ENCODE measurements around the gene CD300LD.
"Not testable (repeated sequence)": the region's sequence is repeated elsewhere in the genome, so short reads cannot be mapped to it uniquely, and the experiment has no call there.

Gene CD300LD

DNA sequence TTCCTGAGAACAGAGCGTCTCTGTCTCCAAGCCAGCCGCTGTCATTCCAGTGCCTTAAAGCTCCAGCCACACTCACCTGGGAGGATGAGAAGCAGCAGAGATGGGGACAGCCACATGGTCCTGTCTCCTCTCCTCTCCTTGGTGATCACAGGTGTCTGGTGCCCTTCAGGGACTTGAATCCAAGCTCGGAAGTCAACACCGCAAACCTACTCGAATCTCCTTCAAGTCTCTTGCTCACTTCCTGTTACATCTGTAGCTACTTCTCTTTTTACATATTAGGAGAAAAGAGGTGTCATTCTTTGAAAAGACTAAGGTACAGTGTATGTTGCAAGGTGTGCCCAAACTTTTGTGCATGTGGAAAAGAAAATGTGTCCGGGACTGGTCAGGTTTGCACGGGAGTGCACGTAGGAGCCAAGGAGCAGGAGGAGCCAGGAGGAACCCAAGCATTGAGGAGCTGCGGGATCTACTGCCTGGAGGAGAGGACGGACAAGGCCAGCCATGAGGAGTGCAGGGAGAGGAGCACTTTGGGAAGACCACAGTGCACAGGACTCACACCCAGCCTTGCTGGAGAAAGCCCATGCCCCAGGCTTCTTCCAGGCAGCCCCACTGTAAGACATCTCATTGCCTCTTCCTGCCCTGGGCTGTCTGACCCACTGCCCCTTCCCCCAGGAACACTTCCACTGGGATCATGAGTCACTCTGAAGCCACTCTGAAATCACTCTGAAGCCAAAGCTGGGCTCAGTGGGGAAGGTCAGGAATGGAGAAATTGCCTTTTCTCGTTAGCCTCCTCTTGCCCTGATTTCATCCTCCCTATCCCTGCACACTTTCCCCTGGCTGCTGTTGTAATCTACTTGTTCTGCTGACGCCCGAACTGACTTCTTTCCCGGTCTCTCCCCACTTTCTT lies at the start of gene CD300LD:
Gene CD300LD (minus strand): TSS at position 197 of the 904 bp plus-strand sequence. CDS start 81 bp downstream, at position 116.
- Histone ChIP-seq H3K27me3 (ENCODE audit: control insufficient read depth in 1 of 2, insufficient read depth in 2 of 2, low read length in 2 of 2) (peaks cover 0 to 5% of the 10 kb centered on the region in 2 donors), H3K27ac (ENCODE audit: low read length) (no peak within 1 kb of the TSS), H3K4me1 (ENCODE audit: control insufficient read depth, insufficient read depth, low read length) (peaks cover 2% of the 10 kb centered on the region), H3K9me3 (ENCODE audit: control insufficient read depth in 2 of 2, low read length in 2 of 2) (no peaks in the 10 kb centered on the region), H3K36me3 (ENCODE audit: control insufficient read depth in 2 of 2, insufficient read depth in 2 of 2, low read length in 2 of 2) (no peaks in the 10 kb centered on the region), H3K9ac (ENCODE audit: low read length in 2 of 2) (no peak within 1 kb of the TSS), H3K4me3 (ENCODE audit: low read length in 2 of 2) (no peak within 1 kb of the TSS)

DNA sequence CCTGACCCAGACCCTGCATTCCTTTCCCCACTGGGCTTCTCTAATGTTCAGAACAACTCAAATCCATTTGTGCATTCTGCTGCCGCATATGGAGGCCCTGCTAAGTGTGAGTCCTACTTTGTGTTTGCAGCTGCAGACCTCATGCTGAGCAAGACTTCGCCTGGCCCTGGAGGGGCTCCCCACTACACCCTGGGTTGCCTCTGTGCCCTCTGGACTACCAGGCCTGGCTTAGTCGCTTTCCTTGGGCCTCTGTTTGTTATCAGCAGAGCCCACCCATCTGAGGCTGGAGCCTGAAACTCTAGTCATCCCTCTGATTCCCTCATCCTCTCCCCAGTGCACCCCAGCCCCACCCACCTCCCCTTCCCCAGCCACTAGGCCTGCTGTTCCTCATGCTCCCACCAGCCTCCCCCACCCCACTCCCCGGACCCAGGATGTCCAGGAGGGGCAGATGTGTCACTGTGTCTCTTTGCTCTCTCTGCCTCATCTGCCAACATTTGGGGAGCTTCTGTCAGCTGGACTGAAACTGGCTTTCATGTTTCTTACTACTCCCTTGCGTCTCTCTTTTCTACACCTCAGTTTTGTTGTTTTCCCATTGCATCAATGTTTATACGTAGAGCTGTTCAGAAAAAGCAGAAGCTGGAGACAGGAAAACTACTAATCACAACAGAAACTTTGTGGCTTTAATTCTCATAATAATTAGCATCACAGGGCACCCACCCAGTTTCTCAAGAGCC lies 49.3 kb upstream of the CD300LD start:
- no peaks in the 10 kb centered on the region for H3K4me1 ChIP-seq (ENCODE audit: control insufficient read depth, insufficient read depth, low read length)
- H3K27ac ChIP-seq (ENCODE audit: low read length), result no peak overlapping the region
- no peak overlapping the region for H3K9ac ChIP-seq (ENCODE audit: low read length in 2 of 2)
- H3K27me3 ChIP-seq (ENCODE audit: control insufficient read depth in 1 of 2, insufficient read depth in 2 of 2, low read length in 2 of 2), result peaks cover 3 to 11% of the 10 kb centered on the region in 2 donors
- H3K4me3 ChIP-seq (ENCODE audit: low read length in 2 of 2), result no peak overlapping the region
- no peaks in the 10 kb centered on the region for H3K36me3 ChIP-seq (ENCODE audit: control insufficient read depth in 2 of 2, insufficient read depth in 2 of 2, low read length in 2 of 2)
- no peaks in the 10 kb centered on the region for H3K9me3 ChIP-seq (ENCODE audit: control insufficient read depth in 2 of 2, low read length in 2 of 2)

DNA sequence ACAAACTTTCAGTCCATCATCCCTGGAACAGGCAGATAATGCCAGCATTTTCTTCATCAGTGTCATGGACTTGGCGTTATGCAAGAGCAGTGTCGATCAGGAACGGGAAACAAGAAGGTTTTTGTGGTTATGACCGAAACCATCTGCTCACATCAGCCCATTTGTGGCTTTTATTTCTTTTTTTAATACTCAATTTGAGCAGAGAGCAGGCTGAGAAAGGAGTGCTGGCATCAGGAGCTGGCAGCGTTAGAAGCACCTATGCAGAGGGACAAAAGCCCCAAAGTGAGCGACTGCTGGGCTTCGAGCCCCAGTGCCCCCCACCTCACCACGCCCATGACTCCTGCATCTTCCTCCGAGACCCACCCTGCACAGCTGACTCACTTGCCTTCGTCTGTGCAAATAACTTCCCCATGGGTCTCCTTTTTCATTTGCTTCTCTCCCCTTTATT lies 47.6 kb upstream of the CD300LD start:
- peaks cover 3 to 14% of the 10 kb centered on the region in 2 donors for H3K27me3 ChIP-seq (ENCODE audit: control insufficient read depth in 1 of 2, insufficient read depth in 2 of 2, low read length in 2 of 2)
- no peaks in the 10 kb centered on the region for H3K9me3 ChIP-seq (ENCODE audit: control insufficient read depth in 2 of 2, low read length in 2 of 2)
- H3K4me1 ChIP-seq (ENCODE audit: control insufficient read depth, insufficient read depth, low read length), result no peaks in the 10 kb centered on the region
- H3K36me3 ChIP-seq (ENCODE audit: control insufficient read depth in 2 of 2, insufficient read depth in 2 of 2, low read length in 2 of 2), result no peaks in the 10 kb centered on the region
- H3K27ac ChIP-seq (ENCODE audit: low read length), result no peak overlapping the region
- H3K9ac ChIP-seq (ENCODE audit: low read length in 2 of 2), result no peak overlapping the region
- no peak overlapping the region for H3K4me3 ChIP-seq (ENCODE audit: low read length in 2 of 2)

DNA sequence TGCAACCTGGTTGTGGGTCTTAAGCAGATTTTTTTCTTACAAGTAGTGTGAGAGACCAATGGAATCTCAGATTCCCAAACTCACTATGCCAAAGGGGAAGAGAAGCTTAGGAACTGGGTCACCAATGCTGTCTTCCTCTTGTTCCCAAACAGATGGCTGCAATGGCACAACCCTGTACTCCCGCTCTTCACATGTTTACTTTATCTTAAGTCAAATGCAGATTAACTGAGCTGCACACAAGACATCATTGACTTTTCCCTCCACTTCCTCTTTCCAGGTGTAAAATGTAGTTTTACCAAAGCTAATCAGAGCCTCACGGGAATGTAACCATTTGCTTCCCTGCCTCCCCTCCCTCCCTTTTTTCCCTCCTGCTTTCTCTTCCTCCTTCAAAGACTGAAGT lies 45.8 kb upstream of the CD300LD start:
- Histone ChIP-seq H3K27me3 (ENCODE audit: control insufficient read depth in 1 of 2, insufficient read depth in 2 of 2, low read length in 2 of 2) (peaks cover 3 to 18% of the 10 kb centered on the region in 2 donors), H3K36me3 (ENCODE audit: control insufficient read depth in 2 of 2, insufficient read depth in 2 of 2, low read length in 2 of 2) (no peaks in the 10 kb centered on the region), H3K4me1 (ENCODE audit: control insufficient read depth, insufficient read depth, low read length) (no peaks in the 10 kb centered on the region), H3K4me3 (ENCODE audit: low read length in 2 of 2) (no peak overlapping the region), H3K9me3 (ENCODE audit: control insufficient read depth in 2 of 2, low read length in 2 of 2) (no peaks in the 10 kb centered on the region), H3K27ac (ENCODE audit: low read length) (no peak overlapping the region), H3K9ac (ENCODE audit: low read length in 2 of 2) (no peak overlapping the region)

DNA sequence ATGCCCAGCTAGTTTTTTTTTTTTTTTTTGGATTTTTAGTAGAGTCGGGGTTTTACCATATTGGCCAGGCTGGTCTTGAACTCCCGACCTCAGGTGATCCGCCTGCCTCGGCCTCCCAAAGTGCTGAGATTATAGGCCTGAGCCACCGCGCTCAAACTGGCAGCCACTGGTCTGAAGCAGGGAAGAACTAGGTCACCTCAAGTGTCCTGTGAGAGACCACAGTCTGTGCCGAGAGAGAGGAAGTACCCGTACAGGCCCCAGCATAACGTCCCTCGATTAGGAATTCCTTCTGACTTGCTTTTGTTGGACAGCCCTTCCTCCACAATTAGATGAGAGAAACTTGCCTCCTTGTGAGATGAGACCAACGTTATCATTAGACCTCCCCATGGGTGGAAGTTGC lies 45.2 kb upstream of the CD300LD start:
- Histone ChIP-seq H3K9ac (ENCODE audit: low read length in 2 of 2) (no peak overlapping the region), H3K36me3 (ENCODE audit: control insufficient read depth in 2 of 2, insufficient read depth in 2 of 2, low read length in 2 of 2) (no peaks in the 10 kb centered on the region), H3K4me3 (ENCODE audit: low read length in 2 of 2) (no peak overlapping the region), H3K4me1 (ENCODE audit: control insufficient read depth, insufficient read depth, low read length) (no peaks in the 10 kb centered on the region), H3K9me3 (ENCODE audit: control insufficient read depth in 2 of 2, low read length in 2 of 2) (no peaks in the 10 kb centered on the region), H3K27ac (ENCODE audit: low read length) (no peak overlapping the region), H3K27me3 (ENCODE audit: control insufficient read depth in 1 of 2, insufficient read depth in 2 of 2, low read length in 2 of 2) (peaks cover 3 to 18% of the 10 kb centered on the region in 2 donors)

DNA sequence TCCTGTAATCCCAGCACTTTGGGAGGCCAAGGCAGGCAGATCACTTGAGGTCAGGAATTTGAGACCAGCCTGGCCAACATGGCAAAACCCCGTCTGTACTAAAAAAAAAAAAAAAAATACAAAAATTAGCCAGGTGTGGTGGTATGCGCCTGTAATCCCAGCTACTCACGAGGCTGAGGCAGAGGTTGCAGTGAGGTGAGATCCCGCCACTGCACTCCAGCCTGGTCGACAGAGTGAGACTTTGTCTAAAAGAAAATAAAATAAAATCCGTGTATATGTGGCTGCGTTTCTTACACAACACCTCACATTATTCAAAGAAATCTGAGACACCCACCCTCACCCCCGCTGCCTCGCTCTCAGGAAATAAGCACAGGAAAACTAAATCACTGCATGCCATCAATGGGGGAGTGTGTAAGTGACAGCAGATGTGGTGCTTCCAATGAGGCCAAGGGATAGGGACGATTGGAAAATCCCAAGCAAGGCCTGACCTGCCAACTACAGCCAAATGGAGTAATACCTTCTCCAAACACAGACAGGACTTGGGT lies 44.5 kb upstream of the CD300LD start:
- H3K36me3 ChIP-seq (ENCODE audit: control insufficient read depth in 2 of 2, insufficient read depth in 2 of 2, low read length in 2 of 2); H3K4me3 ChIP-seq (ENCODE audit: low read length in 2 of 2); H3K9ac ChIP-seq (ENCODE audit: low read length in 2 of 2); H3K27ac ChIP-seq (ENCODE audit: low read length); H3K4me1 ChIP-seq (ENCODE audit: control insufficient read depth, insufficient read depth, low read length); H3K9me3 ChIP-seq (ENCODE audit: control insufficient read depth in 2 of 2, low read length in 2 of 2): not testable (repeated sequence)
- peaks cover 3 to 16% of the 10 kb centered on the region in 2 donors for H3K27me3 ChIP-seq (ENCODE audit: control insufficient read depth in 1 of 2, insufficient read depth in 2 of 2, low read length in 2 of 2)

DNA sequence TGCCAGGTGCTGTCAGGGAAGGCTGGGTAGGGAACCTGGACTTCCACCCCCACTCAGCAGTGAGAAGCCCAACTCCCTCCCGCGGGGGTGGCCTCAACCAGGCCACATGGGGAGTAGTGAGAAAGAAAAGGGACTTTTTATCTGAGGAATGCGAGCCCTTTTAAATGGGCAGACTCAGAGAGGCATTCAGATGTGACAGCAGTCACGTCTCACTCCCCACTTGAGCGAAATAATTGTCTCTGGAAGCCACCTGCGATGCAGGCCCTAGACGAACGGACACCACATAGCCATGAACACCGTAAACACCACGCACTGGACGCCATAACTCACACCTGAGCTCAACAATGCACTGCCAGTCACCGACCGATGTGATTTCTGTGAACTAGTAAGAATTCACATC lies 43.3 kb upstream of the CD300LD start:
- H3K4me1 ChIP-seq (ENCODE audit: control insufficient read depth, insufficient read depth, low read length), result peaks cover 3% of the 10 kb centered on the region
- H3K27me3 ChIP-seq (ENCODE audit: control insufficient read depth in 1 of 2, insufficient read depth in 2 of 2, low read length in 2 of 2), result peaks cover 3 to 14% of the 10 kb centered on the region in 2 donors
- no peaks in the 10 kb centered on the region for H3K9me3 ChIP-seq (ENCODE audit: control insufficient read depth in 2 of 2, low read length in 2 of 2)
- H3K9ac ChIP-seq (ENCODE audit: low read length in 2 of 2), result no peak overlapping the region
- H3K27ac ChIP-seq (ENCODE audit: low read length), result no peak overlapping the region
- H3K36me3 ChIP-seq (ENCODE audit: control insufficient read depth in 2 of 2, insufficient read depth in 2 of 2, low read length in 2 of 2), result no peaks in the 10 kb centered on the region
- no peak overlapping the region for H3K4me3 ChIP-seq (ENCODE audit: low read length in 2 of 2)

DNA sequence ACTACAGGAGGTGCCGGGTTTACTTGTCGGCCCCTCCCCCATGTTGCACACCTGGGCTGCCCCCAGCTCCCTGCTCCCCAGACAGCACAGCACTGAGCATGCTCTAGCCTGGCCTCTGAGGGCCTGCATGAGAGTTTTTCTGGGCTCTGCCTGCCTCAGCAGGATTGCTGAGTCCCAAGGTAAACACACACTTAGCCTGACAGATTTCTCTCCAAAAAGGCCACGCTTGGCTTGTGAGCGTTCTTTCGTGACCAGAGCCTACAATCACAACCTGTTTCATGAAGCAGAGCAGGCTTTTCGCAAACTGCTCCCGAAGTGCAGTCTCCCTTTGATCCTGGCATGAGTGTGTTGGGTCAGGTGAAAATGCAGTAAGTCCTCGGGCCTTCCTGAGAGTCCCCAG lies 41.2 kb upstream of the CD300LD start:
- Histone ChIP-seq H3K4me1 (ENCODE audit: control insufficient read depth, insufficient read depth, low read length) (peaks cover 3% of the 10 kb centered on the region), H3K9me3 (ENCODE audit: control insufficient read depth in 2 of 2, low read length in 2 of 2) (peaks cover 0 to 3% of the 10 kb centered on the region in 2 donors), H3K27me3 (ENCODE audit: control insufficient read depth in 1 of 2, insufficient read depth in 2 of 2, low read length in 2 of 2) (peaks cover 0 to 12% of the 10 kb centered on the region in 2 donors), H3K36me3 (ENCODE audit: control insufficient read depth in 2 of 2, insufficient read depth in 2 of 2, low read length in 2 of 2) (no peaks in the 10 kb centered on the region), H3K9ac (ENCODE audit: low read length in 2 of 2) (no peak overlapping the region), H3K4me3 (ENCODE audit: low read length in 2 of 2) (no peak overlapping the region), H3K27ac (ENCODE audit: low read length) (no peak overlapping the region)

DNA sequence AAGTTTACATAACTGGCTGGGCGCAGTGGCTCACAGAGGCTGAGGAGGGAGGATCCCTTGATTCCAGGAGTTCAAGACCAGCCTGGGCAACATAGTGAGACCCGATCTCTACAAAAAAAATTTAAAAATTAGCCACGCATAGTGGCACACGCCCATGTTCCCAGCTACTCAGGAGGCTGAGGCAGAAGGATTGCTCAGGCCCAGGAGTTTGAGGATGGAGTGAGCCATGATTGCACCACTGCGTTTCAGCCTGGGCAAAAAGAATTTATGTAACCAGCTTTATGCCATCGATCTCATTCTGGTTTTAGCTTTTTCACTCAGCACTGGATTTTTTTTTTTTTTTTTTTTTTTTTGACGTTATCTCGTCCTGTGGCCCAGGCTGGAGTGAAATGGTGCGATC lies 40.5 kb upstream of the CD300LD start:
- Histone ChIP-seq H3K27me3 (ENCODE audit: control insufficient read depth in 1 of 2, insufficient read depth in 2 of 2, low read length in 2 of 2) (peaks cover 0 to 12% of the 10 kb centered on the region in 2 donors), H3K4me3 (ENCODE audit: low read length in 2 of 2) (no peak overlapping the region), H3K27ac (ENCODE audit: low read length) (no peak overlapping the region), H3K9me3 (ENCODE audit: control insufficient read depth in 2 of 2, low read length in 2 of 2) (peaks cover 0 to 3% of the 10 kb centered on the region in 2 donors), H3K36me3 (ENCODE audit: control insufficient read depth in 2 of 2, insufficient read depth in 2 of 2, low read length in 2 of 2) (no peaks in the 10 kb centered on the region), H3K4me1 (ENCODE audit: control insufficient read depth, insufficient read depth, low read length) (peaks cover 3% of the 10 kb centered on the region), H3K9ac (ENCODE audit: low read length in 2 of 2) (no peak overlapping the region)

DNA sequence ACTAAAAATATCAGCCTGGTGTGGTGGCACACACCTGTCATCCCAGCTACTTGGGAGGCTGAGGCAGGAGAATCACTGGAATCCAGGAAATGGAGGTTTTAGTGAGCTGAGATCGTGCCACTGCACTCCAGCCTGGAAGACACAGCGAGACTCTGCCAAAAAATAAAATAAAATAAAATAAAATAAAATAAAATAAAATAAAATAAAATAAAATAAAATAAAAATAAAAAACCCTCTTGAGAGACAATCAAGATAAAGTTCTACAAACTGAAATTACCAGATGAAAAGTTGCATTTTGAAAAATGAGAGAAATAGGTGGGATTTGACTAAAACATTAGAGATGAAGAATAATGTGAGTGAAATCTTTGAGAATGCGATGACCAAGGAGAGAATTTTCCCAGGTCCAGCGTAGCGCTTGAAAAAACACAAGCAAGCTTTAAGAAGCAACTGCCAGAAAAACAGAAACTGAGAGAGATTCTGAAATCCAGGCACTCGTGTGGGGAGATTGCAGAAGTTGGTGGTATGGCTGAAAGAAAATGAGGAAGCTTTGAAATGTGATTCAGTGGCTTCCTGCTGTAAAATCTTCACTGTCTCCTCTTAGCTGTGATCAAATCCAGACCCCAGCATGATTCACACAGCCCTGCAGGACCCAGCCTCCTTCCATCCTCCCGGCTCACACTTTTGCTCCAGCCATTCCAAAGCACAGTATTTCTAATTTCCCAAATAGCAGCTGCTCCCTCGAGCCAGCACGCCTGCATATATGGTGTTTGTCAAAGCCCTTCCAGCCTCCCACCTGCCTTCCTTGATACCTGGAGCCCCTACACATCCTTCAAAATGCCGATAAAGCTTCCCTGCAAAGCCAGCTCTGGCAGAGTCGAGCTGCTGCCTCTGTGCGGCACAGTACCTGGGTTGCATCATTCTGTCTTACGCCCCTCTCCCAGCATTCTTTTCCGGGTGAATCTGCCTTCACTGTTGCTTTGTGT lies 39.7 kb upstream of the CD300LD start:
- no peaks in the 10 kb centered on the region for H3K36me3 ChIP-seq (ENCODE audit: control insufficient read depth in 2 of 2, insufficient read depth in 2 of 2, low read length in 2 of 2)
- H3K9me3 ChIP-seq (ENCODE audit: control insufficient read depth in 2 of 2, low read length in 2 of 2), result peaks cover 0 to 3% of the 10 kb centered on the region in 2 donors
- no peak overlapping the region for H3K9ac ChIP-seq (ENCODE audit: low read length in 2 of 2)
- H3K27me3 ChIP-seq (ENCODE audit: control insufficient read depth in 1 of 2, insufficient read depth in 2 of 2, low read length in 2 of 2), result peaks cover 0 to 12% of the 10 kb centered on the region in 2 donors
- peaks cover 3% of the 10 kb centered on the region for H3K4me1 ChIP-seq (ENCODE audit: control insufficient read depth, insufficient read depth, low read length)
- H3K4me3 ChIP-seq (ENCODE audit: low read length in 2 of 2), result peak overlapping the region; percentile 38 to 54
- no peak overlapping the region for H3K27ac ChIP-seq (ENCODE audit: low read length)

Data from stomach smooth muscle (tissue), 2 donors.